ENCODE data around the gene NEUROD4. TPM values are rescaled to one million over a fixed set of nuclear protein-coding genes. Genes with fewer than 3 reads are reported as not detected.

NEUROD4 gene
- total RNA-seq, 1 donor from 2014 or later = not detected

DNA sequence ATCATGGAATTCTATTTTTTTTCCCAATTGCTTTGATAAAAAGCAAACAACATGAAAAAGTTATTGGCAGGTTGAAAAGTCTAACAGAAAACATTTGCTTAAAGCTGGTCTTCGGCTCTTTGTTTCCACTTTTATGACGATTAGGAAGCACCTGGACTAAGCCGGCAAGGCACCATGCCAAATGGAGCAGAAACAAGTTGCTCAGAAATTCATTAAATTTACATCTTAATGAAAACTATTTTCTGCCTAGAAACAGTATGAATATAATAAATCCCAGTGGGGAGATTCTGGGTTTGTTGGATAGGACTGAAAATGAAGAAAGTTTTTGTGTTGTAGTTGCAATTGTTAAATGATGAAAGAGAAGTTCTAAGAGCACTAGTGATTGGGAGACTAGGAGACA is 55.0 kb downstream of the NEUROD4 start:
- Histone ChIP-seq H3K9ac (ENCODE audit: low read depth in 1 of 3, low read length in 3 of 3) (no peak overlapping the region), H3K9me3 (ENCODE audit: control insufficient read depth in 3 of 3, low read length in 3 of 3) (peaks cover 0 to 4% (median 0%) of the 10 kb centered on the region in 3 donors), H3K4me3 (ENCODE audit: low read length in 3 of 3) (no peak overlapping the region), H3K36me3 (ENCODE audit: control insufficient read depth in 3 of 3, insufficient read depth in 3 of 3, low read length in 3 of 3) (no peaks in the 10 kb centered on the region), H3K4me1 (ENCODE audit: control insufficient read depth in 3 of 3, insufficient read depth in 3 of 3, low read length in 3 of 3) (no peaks in the 10 kb centered on the region), H3K27ac (ENCODE audit: low read depth, low read length) (no peak overlapping the region), H3K27me3 (ENCODE audit: control insufficient read depth in 3 of 3, insufficient read depth in 3 of 3, low read length in 3 of 3) (no peaks in the 10 kb centered on the region)

Other genes starting within 250 kb of the NEUROD4 start
- gene MUCL1, start 165.5 kb upstream of the NEUROD4 start, total RNA-seq = not detected
- gene TESPA1, start 35.2 kb upstream of the NEUROD4 start, total RNA-seq = 0.52 TPM
- not detected for gene OR9K2, start 106.4 kb downstream of the NEUROD4 start, total RNA-seq
- not detected for gene OR10A7, start 201.1 kb downstream of the NEUROD4 start, total RNA-seq
- gene OR6C74, start 224.6 kb downstream of the NEUROD4 start, total RNA-seq = not detected